IgD-negative memory B cell (primary cell): ENCODE results near the gene UMODL1. TPM values are rescaled to one million over a fixed set of nuclear protein-coding genes. Genes with fewer than 3 reads are reported as not detected.

ENCODE experiments used
- H3K27ac Mint-ChIP-seq, 3 donors: one replicate each; pipeline ENCODE4 v1.8.0; 2020 to 2022; ENCODE audit warnings: mild to moderate bottlenecking in 3 of 3, mixed read lengths in 3 of 3, moderate library complexity in 1 of 3
- H3K27me3 Mint-ChIP-seq: one replicate; pipeline ENCODE4 v1.8.0; 2021; ENCODE audit warnings: mixed read lengths
- H3K36me3 Mint-ChIP-seq: one replicate; pipeline ENCODE4 v1.8.0; 2020; ENCODE audit warnings: mild to moderate bottlenecking, mixed read lengths
- H3K4me1 Mint-ChIP-seq, 3 donors: one replicate each; pipeline ENCODE4 v1.8.0; 2020 to 2022; ENCODE audit warnings: mixed read lengths in 3 of 3, mild to moderate bottlenecking in 1 of 3
- H3K4me3 Mint-ChIP-seq, 4 donors: one replicate each; pipeline ENCODE4 v1.8.0; 2020 to 2022; ENCODE audit warnings: mild to moderate bottlenecking in 4 of 4, mixed read lengths in 4 of 4, moderate library complexity in 3 of 4
- H3K9me3 Mint-ChIP-seq, 3 donors: one replicate each; pipeline ENCODE4 v1.8.0; 2020 to 2021; ENCODE audit warnings: mixed read lengths in 3 of 3, mild to moderate bottlenecking in 1 of 3
- polyA plus RNA-seq: library from polyadenylated mRNA; unstranded; fragments of 300-500 nt; fragmentation: Illumina TruSeq; gene quantifications from one replicate; pipeline ENCODE4 v1.2.3, GENCODE V29; 2021

Gene UMODL1
- polyA plus RNA-seq, 1 donor from 2014 or later, result 0.05 TPM

DNA sequence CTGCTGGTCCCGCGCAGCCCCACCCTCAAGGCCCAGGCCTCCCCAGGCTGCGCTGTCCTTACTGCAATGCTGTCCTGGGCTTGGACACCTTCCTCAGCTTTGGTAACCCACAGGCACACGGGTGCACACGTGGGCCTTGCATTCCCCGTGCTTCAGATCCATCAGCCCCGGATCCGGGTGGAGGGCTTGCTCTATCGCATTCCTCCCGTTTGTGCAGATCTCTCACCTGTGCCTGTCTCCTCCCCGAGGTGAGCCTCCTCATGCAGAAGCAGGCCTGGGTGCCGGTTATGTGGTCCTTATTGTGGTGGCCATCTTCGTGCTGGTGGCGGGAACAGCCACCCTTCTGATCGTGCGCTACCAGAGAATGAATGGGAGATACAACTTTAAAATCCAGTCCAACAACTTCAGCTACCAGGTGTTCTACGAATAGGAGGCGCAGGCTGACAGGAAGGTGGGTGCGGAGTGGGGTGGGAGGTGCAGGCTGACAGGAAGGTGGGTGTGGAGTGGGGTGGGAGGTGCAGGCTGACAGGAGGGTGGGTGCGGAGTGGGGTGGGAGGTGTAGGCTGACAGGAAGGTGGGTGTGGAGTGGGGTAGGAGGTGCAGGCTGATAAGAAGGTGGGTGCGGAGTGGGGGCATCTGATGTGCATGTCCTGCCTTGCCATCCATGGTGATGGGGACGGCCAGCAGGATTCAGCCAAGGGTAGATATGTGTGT is 66.2 kb downstream of the UMODL1 start:
- H3K4me3 Mint-ChIP-seq, result no peak overlapping the region
- H3K27me3 Mint-ChIP-seq, result peaks cover 4% of the 10 kb centered on the region
- H3K27ac Mint-ChIP-seq, result no peak overlapping the region
- peaks cover 0 to 5% (median 0%) of the 10 kb centered on the region in 3 donors for H3K4me1 Mint-ChIP-seq
- no peaks in the 10 kb centered on the region for H3K36me3 Mint-ChIP-seq
- H3K9me3 Mint-ChIP-seq, result no peaks in the 10 kb centered on the region

DNA sequence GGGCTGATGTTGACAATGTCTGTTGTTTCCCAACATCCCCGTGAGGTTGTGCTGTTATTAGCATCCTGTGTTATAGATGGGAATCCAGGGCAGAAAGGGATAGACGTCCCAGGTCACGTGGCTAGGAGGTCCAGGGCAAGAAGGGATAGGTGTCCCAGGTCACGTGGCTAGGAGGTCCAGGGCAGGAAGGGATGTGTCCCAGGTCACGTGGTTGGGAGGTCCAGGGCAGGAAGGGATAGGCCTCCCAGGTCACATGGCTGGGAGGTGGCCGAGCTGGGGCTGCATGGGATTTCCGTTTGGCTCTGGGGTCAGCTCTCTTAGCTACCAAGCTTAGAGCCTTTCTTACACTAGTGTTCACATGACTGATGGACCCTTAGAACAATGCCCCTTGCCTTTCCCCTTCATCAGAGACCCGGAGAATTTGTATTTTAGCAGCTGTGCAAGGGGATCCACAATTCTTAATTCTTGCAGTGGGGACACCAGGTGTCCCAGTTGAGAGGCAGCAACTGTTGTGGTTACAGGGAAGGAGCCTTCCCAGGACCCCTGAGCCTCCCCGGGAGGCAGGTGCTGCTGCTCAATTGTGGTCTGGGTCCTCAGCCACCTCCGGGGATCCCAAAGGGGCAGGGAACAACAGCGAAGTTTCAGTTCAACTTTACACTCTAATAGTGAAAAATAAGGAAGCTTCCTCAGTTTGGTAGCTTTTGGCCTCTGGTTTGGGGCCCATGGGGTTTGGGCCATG is 69.2 kb downstream of the UMODL1 start:
- H3K4me3 Mint-ChIP-seq, result no peak overlapping the region
- H3K9me3 Mint-ChIP-seq, result no peaks in the 10 kb centered on the region
- H3K36me3 Mint-ChIP-seq, result no peaks in the 10 kb centered on the region

DNA sequence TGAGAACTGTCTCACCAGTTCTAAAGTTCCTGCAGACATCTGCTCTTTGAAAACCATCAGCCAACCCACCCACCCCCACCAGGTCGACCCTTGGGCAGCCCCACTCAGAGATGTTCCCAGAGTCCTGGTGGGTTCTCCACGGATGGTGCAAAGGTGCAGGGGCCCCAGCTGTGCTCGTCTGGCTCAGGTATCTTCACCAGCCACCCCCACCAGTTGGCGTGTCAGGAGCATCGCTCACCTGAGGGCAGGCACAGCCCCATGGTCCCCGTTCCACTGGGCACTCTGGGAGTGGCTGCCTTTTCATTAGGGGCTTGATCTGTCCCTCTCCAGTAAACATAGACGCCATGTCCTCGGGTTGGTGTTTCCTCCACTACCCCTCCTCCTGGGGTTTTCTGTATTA is 70.5 kb downstream of the UMODL1 start:
- H3K36me3 Mint-ChIP-seq, result no peaks in the 10 kb centered on the region
- no peak overlapping the region for H3K27ac Mint-ChIP-seq
- H3K4me1 Mint-ChIP-seq, result peaks cover 3 to 5% (median 3%) of the 10 kb centered on the region in 3 donors
- H3K9me3 Mint-ChIP-seq, result no peaks in the 10 kb centered on the region
- peaks cover 8% of the 10 kb centered on the region for H3K27me3 Mint-ChIP-seq
- no peak overlapping the region for H3K4me3 Mint-ChIP-seq

More for the DNA sequence above, 69.2 kb downstream of the UMODL1 start:
- peaks cover 6% of the 10 kb centered on the region for H3K27me3 Mint-ChIP-seq
- no peak overlapping the region for H3K27ac Mint-ChIP-seq
- H3K4me1 Mint-ChIP-seq, result peaks cover 0 to 5% (median under 1%) of the 10 kb centered on the region in 3 donors

DNA sequence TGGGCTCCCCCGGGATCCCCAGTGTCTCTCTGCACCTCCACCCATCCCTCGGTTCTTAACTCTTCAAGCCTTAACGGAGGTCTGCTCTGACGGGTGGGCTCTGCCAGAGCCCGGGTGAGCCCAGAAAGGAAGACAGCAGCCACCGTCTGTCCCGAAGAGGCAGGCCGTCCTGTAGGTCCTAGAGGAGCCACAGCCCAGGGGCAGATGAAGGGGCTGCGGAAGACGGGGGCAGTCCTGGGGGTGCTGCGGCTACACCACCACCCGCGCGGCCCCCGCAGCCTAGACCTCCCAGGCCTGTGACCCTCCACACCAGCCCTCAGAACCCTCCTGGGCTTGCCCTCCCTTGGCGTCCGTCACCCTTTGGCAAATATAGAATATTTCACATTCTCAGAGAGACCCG is 71.0 kb downstream of the UMODL1 start:
- H3K4me3 Mint-ChIP-seq, result no peak overlapping the region
- H3K27ac Mint-ChIP-seq, result no peak overlapping the region
- peaks cover 3 to 5% (median 3%) of the 10 kb centered on the region in 3 donors for H3K4me1 Mint-ChIP-seq
- H3K9me3 Mint-ChIP-seq, result no peaks in the 10 kb centered on the region
- H3K36me3 Mint-ChIP-seq, result no peaks in the 10 kb centered on the region
- H3K27me3 Mint-ChIP-seq, result peaks cover 8% of the 10 kb centered on the region

DNA sequence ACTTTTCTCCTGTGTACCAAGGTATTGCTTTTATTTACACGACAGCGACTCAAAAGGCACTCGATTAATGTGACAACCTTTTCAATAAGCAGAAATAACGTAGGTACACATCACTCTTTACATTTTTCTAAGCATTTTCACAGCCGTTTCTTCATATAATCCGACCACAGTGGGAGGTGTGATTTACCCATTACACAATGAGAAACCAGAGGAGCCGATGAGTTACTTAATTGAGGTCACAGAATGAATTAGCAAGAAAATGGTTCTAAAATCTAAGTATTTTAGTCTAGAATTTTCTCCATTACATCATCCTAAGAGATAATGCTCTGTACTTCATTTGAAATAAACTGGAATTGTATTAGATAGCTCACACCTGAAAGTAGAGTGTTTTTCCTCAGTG is 71.5 kb downstream of the UMODL1 start:
- Mint-ChIP-seq H3K36me3 (no peaks in the 10 kb centered on the region), H3K4me3 (no peak overlapping the region), H3K27me3 (peaks cover 8% of the 10 kb centered on the region), H3K27ac (no peak overlapping the region), H3K4me1 (peaks cover 3 to 5% (median 3%) of the 10 kb centered on the region in 3 donors), H3K9me3 (no peaks in the 10 kb centered on the region)

DNA sequence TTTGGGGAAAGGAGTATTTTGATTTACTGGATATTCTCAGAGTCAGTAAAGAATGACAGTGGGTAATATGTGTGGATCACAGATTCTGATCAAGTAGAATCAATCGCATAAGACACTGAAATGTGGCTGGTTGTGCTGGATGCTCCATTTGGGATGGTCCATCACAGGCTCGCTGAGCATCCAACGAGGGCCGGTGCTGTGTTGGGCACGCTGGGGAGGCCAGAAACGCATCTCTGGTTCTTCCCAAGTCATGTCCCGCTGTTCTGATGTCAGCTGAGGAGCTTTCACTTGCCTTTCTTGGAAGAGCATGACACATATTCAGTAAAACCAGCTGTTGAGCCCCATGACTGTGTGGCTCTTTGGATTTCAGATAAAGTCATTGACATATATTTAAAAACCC is 72.0 kb downstream of the UMODL1 start:
- H3K4me1 Mint-ChIP-seq, result peaks cover 3 to 5% (median 3%) of the 10 kb centered on the region in 3 donors

DNA sequence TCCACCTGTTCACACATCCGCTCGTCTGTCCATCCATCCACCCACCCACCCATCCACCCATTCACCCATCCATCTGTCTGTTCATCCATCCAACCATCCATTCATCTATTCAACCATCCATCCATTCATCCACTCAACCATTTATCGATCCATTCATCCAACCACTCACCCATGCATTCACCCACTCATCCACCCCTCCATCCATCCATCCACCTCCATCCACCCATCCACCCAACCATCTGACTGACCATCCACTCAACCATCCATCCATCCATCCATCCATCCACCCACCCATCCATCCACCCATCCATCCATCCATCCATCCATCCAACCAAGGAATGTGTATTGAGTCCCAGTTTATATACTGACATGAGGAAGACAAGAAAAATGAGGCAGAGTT is 73.1 kb downstream of the UMODL1 start:
- peak overlapping the region in 1 of 3 donors; percentile 8 for H3K27ac Mint-ChIP-seq
- no peaks in the 10 kb centered on the region for H3K9me3 Mint-ChIP-seq
- peaks cover 3 to 5% (median 3%) of the 10 kb centered on the region in 3 donors for H3K4me1 Mint-ChIP-seq
- no peaks in the 10 kb centered on the region for H3K36me3 Mint-ChIP-seq
- H3K27me3 Mint-ChIP-seq, result peaks cover 6% of the 10 kb centered on the region
- no peak overlapping the region for H3K4me3 Mint-ChIP-seq

More for the DNA sequence above, 72.0 kb downstream of the UMODL1 start:
- no peak overlapping the region for H3K4me3 Mint-ChIP-seq
- no peaks in the 10 kb centered on the region for H3K9me3 Mint-ChIP-seq
- H3K27ac Mint-ChIP-seq, result no peak overlapping the region
- H3K36me3 Mint-ChIP-seq, result no peaks in the 10 kb centered on the region
- peaks cover 8% of the 10 kb centered on the region for H3K27me3 Mint-ChIP-seq

DNA sequence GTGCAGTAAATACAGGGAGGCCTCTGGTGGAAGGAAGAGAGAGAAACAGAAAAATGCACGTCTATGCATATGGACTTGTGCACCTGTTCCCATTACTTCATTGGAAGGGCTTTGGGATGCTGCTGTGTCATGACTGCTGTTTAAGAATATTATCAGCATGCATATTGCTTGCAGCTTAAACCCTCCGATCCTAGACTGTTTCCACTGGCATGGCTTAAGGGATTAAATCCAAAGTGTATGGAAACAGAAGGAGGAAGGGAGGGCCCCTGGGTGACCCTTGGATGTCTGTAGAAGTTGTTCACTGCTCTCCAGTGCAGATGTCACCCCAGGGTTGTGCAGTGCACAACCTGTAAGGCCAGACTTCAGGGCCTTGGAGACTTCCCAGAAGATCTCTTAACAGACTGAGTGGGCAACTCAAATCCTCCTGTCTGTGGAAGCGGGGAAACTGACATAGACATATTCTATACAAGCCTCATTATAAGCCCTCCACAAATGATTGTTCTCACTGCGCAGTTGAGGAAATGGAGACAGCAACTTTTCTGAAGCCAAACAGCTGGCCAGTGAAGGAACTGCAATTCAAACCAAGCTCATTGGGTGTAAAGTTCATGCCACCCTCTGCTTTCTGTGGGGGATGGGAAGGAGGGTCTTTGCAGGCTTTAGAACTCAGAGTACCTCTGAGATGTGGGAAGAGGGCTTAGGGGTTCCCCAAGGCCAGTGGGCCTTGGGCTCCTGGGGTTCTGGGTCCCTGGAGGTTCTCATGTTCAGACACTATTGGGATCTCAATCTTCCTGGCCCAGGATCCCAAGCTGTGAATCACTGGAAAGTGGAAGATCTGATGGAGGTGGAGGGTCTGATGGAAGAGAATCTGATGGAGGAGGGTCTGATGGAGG is 73.8 kb downstream of the UMODL1 start:
- no peaks in the 10 kb centered on the region for H3K36me3 Mint-ChIP-seq
- no peaks in the 10 kb centered on the region for H3K9me3 Mint-ChIP-seq
- peaks cover 3 to 5% (median 5%) of the 10 kb centered on the region in 3 donors for H3K4me1 Mint-ChIP-seq
- H3K27ac Mint-ChIP-seq, result peak overlapping the region in 1 of 3 donors; percentile 53
- peak overlapping the region in 1 of 4 donors; percentile 25 for H3K4me3 Mint-ChIP-seq
- peaks cover 5% of the 10 kb centered on the region for H3K27me3 Mint-ChIP-seq

DNA sequence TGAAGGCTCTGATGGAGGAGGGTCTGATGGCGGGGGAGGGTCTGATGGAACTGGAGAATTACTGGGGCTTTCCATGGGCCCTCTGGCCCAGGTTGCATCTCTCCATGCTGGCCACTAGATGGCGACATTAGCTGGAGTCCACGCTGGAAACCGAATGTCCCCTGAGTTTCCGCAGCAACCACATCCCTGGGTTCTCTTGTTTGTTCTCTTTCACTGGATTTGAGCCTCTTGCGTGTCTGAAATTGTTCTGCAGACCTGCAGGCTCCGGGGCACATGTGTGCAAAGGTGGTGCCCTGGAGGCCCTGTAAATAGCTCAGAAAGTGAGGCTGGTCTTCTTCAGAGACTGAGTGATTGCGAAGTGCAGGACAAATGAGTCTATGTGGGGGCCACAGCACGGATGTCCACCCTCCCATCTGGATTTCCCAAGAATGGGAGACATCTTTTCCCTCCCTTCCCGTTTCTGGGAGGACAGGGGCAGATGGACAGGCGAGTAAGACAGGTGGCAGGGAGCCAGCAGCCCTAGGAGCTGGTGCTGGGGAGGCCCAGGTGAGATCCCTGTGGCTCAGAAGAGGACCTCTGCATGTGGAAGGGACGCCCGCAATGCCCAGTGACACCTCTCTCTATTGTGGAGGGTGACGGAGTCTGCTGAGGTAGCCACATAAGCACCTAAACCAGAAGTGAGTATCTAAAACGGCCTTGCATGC is 74.6 kb downstream of the UMODL1 start:
- peak overlapping the region in 1 of 3 donors; percentile 53 for H3K27ac Mint-ChIP-seq
- H3K9me3 Mint-ChIP-seq, result no peaks in the 10 kb centered on the region
- H3K36me3 Mint-ChIP-seq, result no peaks in the 10 kb centered on the region
- H3K4me1 Mint-ChIP-seq, result peaks cover 0 to 5% (median 3%) of the 10 kb centered on the region in 3 donors
- H3K27me3 Mint-ChIP-seq, result peaks cover 5% of the 10 kb centered on the region
- H3K4me3 Mint-ChIP-seq, result no peak overlapping the region

DNA sequence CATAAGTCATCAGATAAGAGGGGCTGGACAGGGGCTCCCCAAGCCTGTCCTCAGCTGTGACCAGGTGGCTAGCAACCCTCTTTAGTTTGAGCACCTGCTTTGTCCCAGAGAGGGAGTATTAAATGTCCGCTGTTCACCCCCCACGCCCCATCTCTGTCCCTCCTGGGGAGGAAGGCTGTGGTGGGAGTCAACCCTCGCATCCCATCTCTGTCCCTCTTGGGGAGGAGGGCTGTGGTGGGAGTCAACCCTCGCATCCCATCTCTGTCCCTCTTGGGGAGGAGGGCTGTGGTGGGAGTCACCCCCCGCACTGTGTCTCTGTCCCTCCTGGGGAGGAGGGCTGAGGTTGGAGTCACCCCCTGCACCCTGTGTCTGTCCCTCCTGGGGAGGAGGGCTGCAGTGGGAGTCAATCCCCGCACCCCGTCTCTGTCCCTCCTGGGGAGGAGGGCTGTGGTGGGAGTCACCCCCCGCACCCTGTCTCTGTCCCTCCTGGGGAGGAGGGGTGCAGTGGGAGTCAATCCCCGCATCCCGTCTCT is 75.2 kb downstream of the UMODL1 start:
- Mint-ChIP-seq H3K4me3 (no peak overlapping the region), H3K9me3 (no peaks in the 10 kb centered on the region), H3K27me3 (peaks cover 7% of the 10 kb centered on the region), H3K36me3 (no peaks in the 10 kb centered on the region), H3K27ac (no peak overlapping the region), H3K4me1 (peaks cover 0 to 5% (median 3%) of the 10 kb centered on the region in 3 donors)

DNA sequence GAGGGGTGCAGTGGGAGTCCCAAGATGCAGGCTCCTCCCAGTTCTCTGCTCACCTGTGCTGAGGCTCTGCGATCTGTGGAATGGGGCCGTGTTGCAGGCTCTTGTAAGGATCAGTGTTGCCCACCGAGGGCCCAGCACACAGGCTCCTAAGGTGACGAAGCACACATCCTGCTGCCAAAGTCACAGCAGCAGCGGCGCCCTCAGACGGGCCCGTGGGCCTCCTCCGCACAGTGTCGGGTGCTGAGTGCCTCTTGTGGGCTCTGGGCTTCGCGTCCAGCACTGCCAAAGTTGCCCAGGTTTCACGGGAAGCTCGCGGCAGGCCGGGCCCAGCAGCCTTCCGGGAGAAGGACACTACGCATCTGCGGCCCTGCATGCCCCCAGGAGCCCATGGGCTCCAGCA is 75.7 kb downstream of the UMODL1 start:
- Mint-ChIP-seq H3K27ac (no peak overlapping the region), H3K27me3 (peaks cover 7% of the 10 kb centered on the region), H3K9me3 (no peaks in the 10 kb centered on the region), H3K36me3 (no peaks in the 10 kb centered on the region), H3K4me3 (no peak overlapping the region), H3K4me1 (peaks cover 0 to 5% (median 3%) of the 10 kb centered on the region in 3 donors)

DNA sequence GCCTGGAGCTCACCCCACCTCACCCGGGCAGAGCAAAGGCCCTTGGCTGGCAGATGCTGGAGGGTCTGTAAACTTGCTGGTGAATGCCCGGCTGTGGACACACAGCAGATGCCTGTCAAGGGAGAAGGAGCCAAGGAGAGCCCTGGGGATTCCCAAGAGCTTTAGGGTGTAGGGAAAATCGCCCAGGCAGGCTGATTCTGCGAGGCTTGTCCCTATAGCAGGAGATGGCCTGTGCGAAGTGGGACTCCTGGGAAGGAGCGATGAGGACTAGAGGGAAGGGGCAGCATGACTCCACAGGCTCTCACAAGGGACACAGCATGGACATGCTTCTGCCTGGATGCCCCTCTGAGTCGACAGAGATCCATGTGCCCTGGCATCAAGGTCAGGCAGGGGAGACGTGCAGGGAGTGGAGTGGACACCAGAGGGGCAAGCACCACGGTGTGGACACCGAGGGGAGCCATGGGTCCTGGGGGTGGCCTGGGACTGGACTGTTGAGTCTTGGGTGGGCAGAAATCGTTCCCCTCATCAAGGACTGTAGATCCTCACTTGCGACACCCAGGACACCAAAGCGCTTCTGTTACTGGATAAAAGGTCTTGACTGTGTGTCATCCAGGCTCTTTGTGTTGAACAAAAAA is 76.4 kb downstream of the UMODL1 start:
- H3K4me3 Mint-ChIP-seq, result no peak overlapping the region
- no peaks in the 10 kb centered on the region for H3K9me3 Mint-ChIP-seq
- peaks cover 5% of the 10 kb centered on the region for H3K27me3 Mint-ChIP-seq
- H3K4me1 Mint-ChIP-seq, result peaks cover 0 to 5% (median 3%) of the 10 kb centered on the region in 3 donors
- no peak overlapping the region for H3K27ac Mint-ChIP-seq
- no peaks in the 10 kb centered on the region for H3K36me3 Mint-ChIP-seq

DNA sequence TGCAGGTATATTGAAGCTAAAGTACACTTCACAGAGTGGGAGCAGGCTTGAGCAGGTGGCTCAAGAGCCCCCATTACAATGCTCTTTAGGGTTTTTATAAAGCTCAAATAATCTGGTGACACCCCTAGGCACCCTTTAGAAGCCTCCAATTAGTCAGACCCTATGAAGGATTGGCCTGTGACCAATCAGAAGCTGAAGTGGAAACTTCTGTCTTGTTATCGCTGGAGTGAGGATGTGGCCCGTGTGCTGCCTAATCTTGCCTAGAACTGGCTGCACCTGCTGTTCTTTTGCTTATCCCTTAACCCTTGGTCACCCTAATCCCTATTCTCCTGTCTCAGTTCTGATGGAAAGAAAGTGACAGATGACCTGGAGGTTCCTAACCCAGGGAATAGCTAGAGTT is 77.0 kb downstream of the UMODL1 start:
- H3K27me3 Mint-ChIP-seq, result peaks cover 9% of the 10 kb centered on the region
- no peaks in the 10 kb centered on the region for H3K9me3 Mint-ChIP-seq
- H3K4me1 Mint-ChIP-seq, result peaks cover 0 to 5% (median 3%) of the 10 kb centered on the region in 3 donors
- H3K27ac Mint-ChIP-seq, result no peak overlapping the region
- H3K36me3 Mint-ChIP-seq, result no peaks in the 10 kb centered on the region
- no peak overlapping the region for H3K4me3 Mint-ChIP-seq

DNA sequence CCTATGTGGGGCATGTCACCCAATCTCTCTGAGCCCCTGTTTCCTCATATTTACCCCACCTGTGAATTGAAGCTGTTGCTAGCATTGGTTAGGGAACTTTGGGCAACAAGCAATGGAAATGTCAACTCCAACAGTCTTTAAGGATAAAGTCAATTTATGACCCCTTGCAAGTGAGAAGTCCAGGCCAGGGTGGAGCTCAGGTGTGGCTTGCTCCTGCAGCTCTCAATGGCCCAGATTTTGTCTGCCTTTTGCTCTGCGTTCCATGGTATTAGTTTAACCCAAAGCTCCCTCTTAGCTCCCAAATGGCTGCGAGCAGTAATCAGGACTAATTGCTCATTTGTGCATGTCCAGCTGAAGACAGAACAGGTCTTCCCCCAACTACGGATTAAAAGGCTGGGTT is 77.5 kb downstream of the UMODL1 start:
- no peak overlapping the region for H3K27ac Mint-ChIP-seq

More for the DNA sequence above, 77.5 kb downstream of the UMODL1 start:
- Mint-ChIP-seq H3K9me3 (no peaks in the 10 kb centered on the region), H3K4me3 (peak overlapping the region in 1 of 4 donors; percentile 28), H3K4me1 (peaks cover 0 to 5% (median 3%) of the 10 kb centered on the region in 3 donors), H3K36me3 (peaks cover 1% of the 10 kb centered on the region), H3K27me3 (peaks cover 9% of the 10 kb centered on the region)
